Measurements from ENCODE around the gene ALMS1. TPM values are rescaled to one million over a fixed set of nuclear protein-coding genes. Genes with fewer than 3 reads are reported as not detected.
"Not testable (repeated sequence)": the region's sequence is repeated elsewhere in the genome, so short reads cannot be mapped to it uniquely, and the experiment has no call there.

The ALMS1 gene
- total and polyA plus RNA-seq, 4 donors = 7.2 to 58.0 (median 20.5) TPM

- WGBS, 2 donors = 75 to 83% methylated on average over 3 of the region's 3 CpGs
- Histone ChIP-seq H3K27ac (ENCODE audit: low read depth in 1 of 2, low read length in 1 of 2) (no peak overlapping the region), H3K9ac (ENCODE audit: insufficient read depth in 1 of 2, low read length in 2 of 2) (no peak overlapping the region), H3K4me1 (ENCODE audit: control insufficient read depth in 5 of 5, insufficient read depth in 5 of 5, low read length in 5 of 5) (no peaks in the 10 kb centered on the region), H3K9me3 (ENCODE audit: control insufficient read depth in 4 of 4, insufficient read depth in 3 of 4, low read length in 3 of 4) (peaks cover 0 to 7% (median 5%) of the 10 kb centered on the region in 4 donors), H3K4me3 (no peak overlapping the region), H3K27me3 (ENCODE audit: control insufficient read depth in 3 of 3, insufficient read depth in 3 of 3, low read length in 2 of 3) (no peaks in the 10 kb centered on the region), H3K36me3 (ENCODE audit: control insufficient read depth in 4 of 4, insufficient read depth in 4 of 4, low read length in 4 of 4) (no peaks in the 10 kb centered on the region)
- TF ChIP-seq CTCF (IDR thresholded peaks at IDR 0.05; ENCODE audit: control extremely low read depth, extremely low read depth) = no peak
- ATAC-seq (ENCODE audit: insufficient read depth, low FRiP score) = no peak
- no peak for DNase-seq
These were observed 46.4 kb upstream of the ALMS1 start for GRCh38 chr2:73339201-73339600.

GRCh38 chr2:73341039-73341438, 44.6 kb upstream of the ALMS1 start:
- no peaks in the 10 kb centered on the region for H3K27me3 ChIP-seq (ENCODE audit: control insufficient read depth in 3 of 3, insufficient read depth in 3 of 3, low read length in 2 of 3)
- 72 to 81% methylated on average over 3 of the region's 3 CpGs for WGBS, 2 donors
- no peaks in the 10 kb centered on the region for H3K9me3 ChIP-seq (ENCODE audit: control insufficient read depth in 4 of 4, insufficient read depth in 3 of 4, low read length in 3 of 4)
- H3K4me1 ChIP-seq (ENCODE audit: control insufficient read depth in 5 of 5, insufficient read depth in 5 of 5, low read length in 5 of 5) = no peaks in the 10 kb centered on the region
- no peak overlapping the region for H3K4me3 ChIP-seq
- H3K27ac ChIP-seq (ENCODE audit: low read depth in 1 of 2, low read length in 1 of 2) = no peak overlapping the region
- no peak overlapping the region for H3K9ac ChIP-seq (ENCODE audit: insufficient read depth in 1 of 2, low read length in 2 of 2)
- no peak for TF ChIP-seq CTCF (IDR thresholded peaks at IDR 0.05; ENCODE audit: control extremely low read depth, extremely low read depth)
- no peak for ATAC-seq (ENCODE audit: insufficient read depth, low FRiP score)
- no peaks in the 10 kb centered on the region for H3K36me3 ChIP-seq (ENCODE audit: control insufficient read depth in 4 of 4, insufficient read depth in 4 of 4, low read length in 4 of 4)
- DNase-seq = no peak

GRCh38 chr2:73343992-73344391, 41.6 kb upstream of the ALMS1 start:
- peaks cover 0 to 6% (median 0%) of the 10 kb centered on the region in 3 donors for H3K27me3 ChIP-seq (ENCODE audit: control insufficient read depth in 3 of 3, insufficient read depth in 3 of 3, low read length in 2 of 3)
- no peak overlapping the region for H3K9ac ChIP-seq (ENCODE audit: insufficient read depth in 1 of 2, low read length in 2 of 2)
- no peak for TF ChIP-seq CTCF (IDR thresholded peaks at IDR 0.05; ENCODE audit: control extremely low read depth, extremely low read depth)
- H3K4me3 ChIP-seq = no peak overlapping the region
- H3K9me3 ChIP-seq (ENCODE audit: control insufficient read depth in 4 of 4, insufficient read depth in 3 of 4, low read length in 3 of 4) = no peaks in the 10 kb centered on the region
- H3K27ac ChIP-seq (ENCODE audit: low read depth in 1 of 2, low read length in 1 of 2) = no peak overlapping the region
- H3K36me3 ChIP-seq (ENCODE audit: control insufficient read depth in 4 of 4, insufficient read depth in 4 of 4, low read length in 4 of 4) = no peaks in the 10 kb centered on the region
- no peak for DNase-seq
- WGBS, 2 donors = 63 to 75% methylated on average over 5 of the region's 5 CpGs
- no peaks in the 10 kb centered on the region for H3K4me1 ChIP-seq (ENCODE audit: control insufficient read depth in 5 of 5, insufficient read depth in 5 of 5, low read length in 5 of 5)
- no peak for ATAC-seq (ENCODE audit: insufficient read depth, low FRiP score)

- ATAC-seq (ENCODE audit: insufficient read depth, low FRiP score); H3K9me3 ChIP-seq (ENCODE audit: control insufficient read depth in 4 of 4, insufficient read depth in 3 of 4, low read length in 3 of 4); H3K27me3 ChIP-seq (ENCODE audit: control insufficient read depth in 3 of 3, insufficient read depth in 3 of 3, low read length in 2 of 3); H3K9ac ChIP-seq (ENCODE audit: insufficient read depth in 1 of 2, low read length in 2 of 2); H3K4me3 ChIP-seq; H3K4me1 ChIP-seq (ENCODE audit: control insufficient read depth in 5 of 5, insufficient read depth in 5 of 5, low read length in 5 of 5); H3K27ac ChIP-seq (ENCODE audit: low read depth in 1 of 2, low read length in 1 of 2); H3K36me3 ChIP-seq (ENCODE audit: control insufficient read depth in 4 of 4, insufficient read depth in 4 of 4, low read length in 4 of 4); DNase-seq: not testable (repeated sequence)
- 87 to 92% methylated on average over 3 of the region's 3 CpGs for WGBS, 2 donors
These were observed 40.9 kb upstream of the ALMS1 start for GRCh38 chr2:73344747-73345146.
